Esophagus muscularis mucosa (tissue), 3 donors: ENCODE results near the gene GATAD2B.

Experiments
- CTCF ChIP-seq, 3 experiments: fragments of 200-600 bp in 2 of 3; fragments of 450-650 bp in 1 of 3; sonication (generic) in 2 of 3; IDR thresholded peaks; one replicate each; pipeline ENCODE4 v1.5.1; 2017 to 2019; ENCODE audit warnings: antibody characterized with exemption in 3 of 3, mild to moderate bottlenecking in 2 of 3, moderate library complexity in 1 of 3
- POLR2A ChIP-seq: fragments of 450-650 bp; IDR thresholded peaks from one replicate; pipeline ENCODE4 v1.6.1; 2017; ENCODE audit warnings: antibody characterized with exemption, moderate library complexity, mild to moderate bottlenecking, low read depth
- POLR2AphosphoS5 ChIP-seq, 2 donors: sonication (generic); formaldehyde crosslinking; IDR thresholded peaks; one replicate each; pipeline ENCODE4 v1.6.1; 2017; ENCODE audit warnings: antibody characterized with exemption in 2 of 2

GRCh38 chr1:153795330-153795837 lies 127.4 kb downstream of the GATAD2B start:
- TF ChIP-seq CTCF (IDR thresholded peaks at IDR 0.05) (no peak), POLR2AphosphoS5 (IDR thresholded peaks at IDR 0.05) (no peak), POLR2A (no peak)
